BE2C (cell line): ENCODE measurements around the gene UNC45B.

Experiments
- DNase-seq: peaks from one replicate; pipeline ENCODE4 v3.0.0-alpha.2; 2020
- H3K27me3 ChIP-seq: fragments of 250-450 bp; sonication (Bioruptor Pico); 2 replicates; pipeline ENCODE4 v1.5.1; 2020; ENCODE audit warnings: mild to moderate bottlenecking
- H3K36me3 ChIP-seq: fragments of 250-450 bp; sonication (Bioruptor Pico); 2 replicates; pipeline ENCODE4 v1.5.1; 2020; ENCODE audit warnings: mild to moderate bottlenecking
- H3K4me1 ChIP-seq: fragments of 250-450 bp; sonication (Bioruptor Pico); 2 replicates; pipeline ENCODE4 v1.5.1; 2020
- H3K4me3 ChIP-seq: 2 replicates; pipeline ENCODE4 v1.5.1; 2011; ENCODE audit warnings: low read depth, low read length
- H3K9me3 ChIP-seq: fragments of 250-450 bp; sonication (Bioruptor Pico); 2 replicates; pipeline ENCODE4 v1.5.1; 2020
- CTCF ChIP-seq: IDR thresholded peaks from 2 replicates; pipeline ENCODE4 v1.5.1; 2012; ENCODE audit warnings: mild to moderate bottlenecking, low read depth, low read length

The UNC45B gene

GRCh38 chr17:35155246-35155645 is 7.6 kb downstream of the UNC45B start:
- no peak for DNase-seq
- no peak for TF ChIP-seq CTCF
- Histone ChIP-seq H3K27me3 (peaks cover 23% of the 10 kb centered on the region), H3K36me3 (no peaks in the 10 kb centered on the region), H3K9me3 (no peaks in the 10 kb centered on the region), H3K4me1 (no peaks in the 10 kb centered on the region), H3K4me3 (no peak overlapping the region)

GRCh38 chr17:35159940-35160339 is 12.3 kb downstream of the UNC45B start:
- Histone ChIP-seq H3K4me1 (no peaks in the 10 kb centered on the region), H3K36me3 (no peaks in the 10 kb centered on the region), H3K4me3 (no peak overlapping the region), H3K27me3 (peaks cover 34% of the 10 kb centered on the region), H3K9me3 (no peaks in the 10 kb centered on the region)
- no peak for DNase-seq
- no peak for TF ChIP-seq CTCF

- no peaks in the 10 kb centered on the region for H3K36me3 ChIP-seq
- H3K4me3 ChIP-seq, result no peak overlapping the region
- TF ChIP-seq CTCF, result no peak
- no peak for DNase-seq
- H3K9me3 ChIP-seq, result no peaks in the 10 kb centered on the region
- H3K27me3 ChIP-seq, result peaks cover 34% of the 10 kb centered on the region
- no peaks in the 10 kb centered on the region for H3K4me1 ChIP-seq
Observed at GRCh38 chr17:35160354-35161201, 13.0 kb downstream of the UNC45B start.

GRCh38 chr17:35161281-35161761 is 13.7 kb downstream of the UNC45B start:
- no peak overlapping the region for H3K4me3 ChIP-seq
- no peak for TF ChIP-seq CTCF
- H3K9me3 ChIP-seq, result no peaks in the 10 kb centered on the region
- H3K36me3 ChIP-seq, result no peaks in the 10 kb centered on the region
- H3K4me1 ChIP-seq, result no peaks in the 10 kb centered on the region
- H3K27me3 ChIP-seq, result peaks cover 37% of the 10 kb centered on the region
- DNase-seq, result no peak

GRCh38 chr17:35162755-35163154 is 15.1 kb downstream of the UNC45B start:
- Histone ChIP-seq H3K27me3 (peaks cover 43% of the 10 kb centered on the region), H3K9me3 (no peaks in the 10 kb centered on the region), H3K4me1 (no peaks in the 10 kb centered on the region), H3K36me3 (no peaks in the 10 kb centered on the region), H3K4me3 (no peak overlapping the region)
- no peak for TF ChIP-seq CTCF
- DNase-seq, result no peak

GRCh38 chr17:35163886-35164285 is 16.3 kb downstream of the UNC45B start:
- Histone ChIP-seq H3K27me3 (peaks cover 46% of the 10 kb centered on the region), H3K36me3 (no peaks in the 10 kb centered on the region), H3K4me1 (no peaks in the 10 kb centered on the region), H3K9me3 (no peaks in the 10 kb centered on the region), H3K4me3 (no peak overlapping the region)
- no peak for DNase-seq
- TF ChIP-seq CTCF, result no peak
